ENCODE data around the gene SND1.

- no peak for TF ChIP-seq POLR2A (IDR thresholded peaks at IDR 0.05)
- TF ChIP-seq CTCF (IDR thresholded peaks at IDR 0.05) = no peak
Observed at GRCh38 chr7:127890726-127891125, 238.7 kb downstream of the SND1 start.

Data from right lobe of liver (tissue), 4 donors.